Measurements from ENCODE around the gene EGFL6.

GRCh38 chrX:13571136-13571535 is 1.7 kb downstream of the EGFL6 start:
- TF ChIP-seq CTCF (IDR thresholded peaks at IDR 0.05; ENCODE audit: poor library complexity, severe bottlenecking) (no peak), POLR2AphosphoS5 (IDR thresholded peaks at IDR 0.05) (no peak), EZH2 (IDR thresholded peaks at IDR 0.05; ENCODE audit: borderline replicate concordance, insufficient read depth, low read length, poor library complexity, severe bottlenecking) (no peak), EP300 (conservative IDR thresholded peaks at IDR 0.05; ENCODE audit: poor library complexity, severe bottlenecking) (no peak), SMC3 (conservative IDR thresholded peaks at IDR 0.05; ENCODE audit: poor library complexity) (no peak), REST (IDR thresholded peaks at IDR 0.05; ENCODE audit: borderline replicate concordance) (no peak), TAF1 (IDR thresholded peaks at IDR 0.05; ENCODE audit: low read depth) (no peak), MXI1 (conservative IDR thresholded peaks at IDR 0.05; ENCODE audit: poor library complexity, severe bottlenecking) (no peak)
